BE2C (cell line): ENCODE data around the gene NCOA5.

Source experiments
- DNase-seq: peaks from one replicate; pipeline ENCODE4 v3.0.0-alpha.2; 2020
- H3K27me3 ChIP-seq: fragments of 250-450 bp; sonication (Bioruptor Pico); 2 replicates; pipeline ENCODE4 v1.5.1; 2020; ENCODE audit warnings: mild to moderate bottlenecking
- H3K36me3 ChIP-seq: fragments of 250-450 bp; sonication (Bioruptor Pico); 2 replicates; pipeline ENCODE4 v1.5.1; 2020; ENCODE audit warnings: mild to moderate bottlenecking
- H3K4me1 ChIP-seq: fragments of 250-450 bp; sonication (Bioruptor Pico); 2 replicates; pipeline ENCODE4 v1.5.1; 2020
- H3K4me3 ChIP-seq: 2 replicates; pipeline ENCODE4 v1.5.1; 2011; ENCODE audit warnings: low read depth, low read length
- H3K9me3 ChIP-seq: fragments of 250-450 bp; sonication (Bioruptor Pico); 2 replicates; pipeline ENCODE4 v1.5.1; 2020
- CTCF ChIP-seq: IDR thresholded peaks from 2 replicates; pipeline ENCODE4 v1.5.1; 2012; ENCODE audit warnings: mild to moderate bottlenecking, low read depth, low read length

NCOA5 gene

DNA sequence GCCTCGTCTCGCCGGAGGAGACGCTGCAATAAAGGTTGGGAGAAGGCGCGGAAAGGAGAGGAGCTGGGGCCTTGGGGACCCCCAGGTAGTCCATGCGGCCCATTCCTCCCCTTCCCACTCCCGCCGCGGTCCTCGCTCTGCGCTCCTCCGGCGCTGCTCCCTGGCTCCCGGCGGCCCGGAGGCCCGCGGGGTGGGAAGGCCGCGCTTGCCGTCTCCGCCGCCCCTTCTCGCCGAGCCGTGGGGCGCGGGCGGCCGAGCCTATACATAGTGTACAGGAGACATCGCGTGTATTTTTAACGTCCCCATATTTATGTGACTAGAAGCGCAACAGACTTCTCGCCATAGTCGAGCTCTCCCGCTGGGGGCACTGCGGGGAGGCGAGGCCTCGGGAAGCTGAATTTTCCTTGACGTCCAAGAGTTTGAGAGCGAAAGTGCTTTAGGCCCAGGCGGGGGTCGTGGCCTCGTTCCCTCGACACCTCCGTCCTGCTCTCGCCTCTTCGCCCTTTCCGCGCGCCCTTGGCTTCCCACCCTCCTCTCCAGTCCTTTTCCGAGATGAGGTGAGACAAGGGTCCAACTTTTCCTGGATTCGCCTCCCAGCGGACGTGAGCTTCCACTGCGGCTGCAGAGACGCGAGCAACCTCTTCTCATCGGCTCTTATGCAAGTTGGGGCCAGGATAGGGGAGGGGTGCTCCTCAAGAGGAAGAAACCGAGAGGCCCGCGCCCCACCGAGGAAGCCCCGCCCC lies 31.7 kb downstream of the NCOA5 start:
- Histone ChIP-seq H3K4me3 (no peak overlapping the region), H3K9me3 (no peaks in the 10 kb centered on the region), H3K36me3 (peaks cover 36% of the 10 kb centered on the region), H3K27me3 (no peaks in the 10 kb centered on the region), H3K4me1 (peaks cover 7% of the 10 kb centered on the region)
- TF ChIP-seq CTCF: no peak
- DNase-seq: no peak

DNA sequence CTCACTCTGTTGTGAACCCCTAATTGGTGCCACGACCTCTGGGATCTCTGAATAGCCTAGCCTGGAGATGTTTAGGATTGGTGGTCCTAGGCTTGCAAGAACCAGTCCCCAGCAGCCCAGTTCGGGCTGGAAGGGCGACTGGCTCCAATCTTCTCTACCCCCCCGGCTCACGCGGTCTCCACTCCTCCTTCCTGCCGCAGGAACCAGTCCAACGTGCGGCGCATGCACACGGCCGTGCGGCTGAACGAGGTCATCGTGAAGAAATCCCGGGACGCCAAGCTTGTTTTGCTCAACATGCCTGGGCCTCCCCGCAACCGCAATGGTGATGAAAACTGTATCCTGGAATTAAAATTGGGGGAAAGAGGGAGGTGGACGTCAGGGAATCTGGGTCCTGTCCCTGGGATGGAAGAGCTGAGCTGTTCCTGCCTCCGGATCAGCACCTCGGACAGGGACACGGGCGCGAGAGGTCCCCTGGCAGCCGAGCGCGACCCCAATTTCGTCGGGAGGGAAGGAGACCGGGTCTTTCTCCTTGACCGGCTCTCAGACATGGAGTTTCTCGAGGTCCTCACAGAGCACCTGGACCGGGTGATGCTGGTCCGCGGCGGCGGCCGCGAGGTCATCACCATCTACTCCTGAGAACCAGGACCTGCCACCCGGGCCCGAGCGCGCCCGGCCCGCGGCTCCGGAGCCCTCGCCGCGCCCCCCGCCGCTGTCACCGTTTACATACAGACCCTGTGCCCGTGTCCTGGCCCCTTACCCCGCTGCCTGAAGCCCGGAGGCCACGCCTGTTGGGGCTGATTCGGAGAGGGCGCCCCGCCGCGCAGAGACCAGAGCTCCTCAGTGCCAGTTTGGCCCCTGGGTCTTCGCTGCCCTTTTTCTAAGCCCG lies 32.5 kb downstream of the NCOA5 start:
- no peak for TF ChIP-seq CTCF
- Histone ChIP-seq H3K4me1 (peaks cover 7% of the 10 kb centered on the region), H3K9me3 (no peaks in the 10 kb centered on the region), H3K4me3 (no peak overlapping the region), H3K27me3 (no peaks in the 10 kb centered on the region), H3K36me3 (peaks cover 28% of the 10 kb centered on the region)
- no peak for DNase-seq

DNA sequence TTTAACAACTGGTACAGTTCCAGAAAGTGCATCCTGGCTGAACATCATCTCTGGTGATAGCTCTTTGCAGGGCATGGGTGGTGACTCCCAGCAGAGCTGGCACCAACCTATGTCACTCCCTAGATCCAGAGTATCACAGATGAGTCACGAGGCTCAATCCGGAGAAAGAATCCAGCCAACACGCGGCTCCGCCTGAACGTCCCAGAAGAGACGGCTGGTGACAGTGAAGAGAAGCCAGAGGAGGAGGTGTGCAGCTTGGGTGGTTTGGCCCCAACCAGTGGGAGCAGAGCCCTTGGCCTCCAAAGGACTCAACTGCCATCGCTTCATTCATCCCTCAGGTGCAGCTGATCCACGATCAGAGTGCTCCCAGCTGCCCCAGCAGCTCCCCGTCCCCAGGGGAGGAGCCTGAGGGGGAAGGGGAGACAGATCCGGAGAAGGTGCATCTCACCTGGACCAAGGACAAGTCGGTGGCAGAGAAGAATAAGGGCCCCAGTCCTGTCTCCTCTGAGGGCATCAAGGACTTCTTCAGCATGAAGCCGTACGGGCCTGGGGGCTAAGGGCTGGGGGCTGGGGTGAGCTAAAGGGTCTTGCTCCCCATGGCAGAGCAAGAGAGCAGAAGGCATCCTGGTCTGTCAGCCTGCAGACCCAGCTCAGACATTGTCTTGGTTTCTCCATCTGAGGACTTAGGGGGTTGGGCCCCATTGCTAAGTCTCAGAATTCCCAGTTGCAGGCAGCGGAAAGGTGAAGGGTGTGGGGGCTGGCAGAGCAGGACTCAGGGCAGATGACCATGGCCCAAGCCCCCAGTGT lies 33.5 kb downstream of the NCOA5 start:
- DNase-seq: no peak
- H3K4me1 ChIP-seq: peaks cover 7% of the 10 kb centered on the region
- no peaks in the 10 kb centered on the region for H3K27me3 ChIP-seq
- peaks cover 18% of the 10 kb centered on the region for H3K36me3 ChIP-seq
- no peaks in the 10 kb centered on the region for H3K9me3 ChIP-seq
- no peak overlapping the region for H3K4me3 ChIP-seq
- TF ChIP-seq CTCF: no peak

GRCh38 chr20:46055269-46055668 lies 34.5 kb downstream of the NCOA5 start:
- Histone ChIP-seq H3K9me3 (no peaks in the 10 kb centered on the region), H3K27me3 (no peaks in the 10 kb centered on the region), H3K36me3 (peaks cover 12% of the 10 kb centered on the region; the same call in 1 of the 2 replicates), H3K4me1 (peaks cover 7% of the 10 kb centered on the region), H3K4me3 (no peak overlapping the region)
- no peak for TF ChIP-seq CTCF
- no peak for DNase-seq

DNA sequence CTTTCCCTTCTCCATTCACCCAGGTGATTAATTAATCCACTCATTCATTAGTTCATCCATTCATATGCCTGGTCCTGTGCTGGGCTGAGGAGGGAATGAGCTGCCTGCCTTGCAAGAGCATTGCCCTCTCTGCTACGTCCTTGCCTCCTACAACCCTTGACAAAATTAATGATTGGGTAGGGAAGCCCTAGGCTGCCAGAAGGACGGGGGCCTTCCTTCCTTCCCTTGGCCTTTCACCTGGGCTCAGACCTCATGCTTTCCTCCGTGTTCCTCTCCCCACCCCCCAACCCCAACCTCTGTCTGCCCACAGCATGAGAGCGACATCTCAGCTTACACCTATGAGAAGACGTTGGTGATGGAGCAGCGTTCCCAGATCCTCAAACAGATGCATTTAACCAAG lies 35.2 kb downstream of the NCOA5 start:
- no peaks in the 10 kb centered on the region for H3K9me3 ChIP-seq
- no peak for DNase-seq
- TF ChIP-seq CTCF: no peak
- H3K4me1 ChIP-seq: peaks cover 1% of the 10 kb centered on the region
- H3K36me3 ChIP-seq: peaks cover 5% of the 10 kb centered on the region; the same call in 1 of the 2 replicates
- H3K4me3 ChIP-seq: no peak overlapping the region
- H3K27me3 ChIP-seq: no peaks in the 10 kb centered on the region
